Progenitor cell of endocrine pancreas (in vitro differentiated cells): ENCODE measurements around the gene TSPAN4. TPM values are rescaled to one million over a fixed set of nuclear protein-coding genes. Genes with fewer than 3 reads are reported as not detected.

Experiments used
- DNase-seq: peaks from one replicate; pipeline ENCODE4 v3.0.0; 2021; ENCODE audit warnings: low spot score; ENCODE audit not compliant: unreplicated experiment
- H3K27ac Mint-ChIP-seq: 2 replicates; pipeline ENCODE4 v1.8.0; 2021; ENCODE audit warnings: mild to moderate bottlenecking, moderate library complexity, mixed read lengths
- H3K27me3 Mint-ChIP-seq: 2 replicates; pipeline ENCODE4 v1.8.0; 2021; ENCODE audit warnings: mixed read lengths
- H3K36me3 Mint-ChIP-seq: 2 replicates; pipeline ENCODE4 v1.8.0; 2022; ENCODE audit warnings: mixed read lengths; ENCODE audit not compliant: insufficient read depth
- H3K4me1 Mint-ChIP-seq: 2 replicates; pipeline ENCODE4 v1.8.0; 2021; ENCODE audit warnings: low read depth, mixed read lengths
- H3K4me3 Mint-ChIP-seq: 2 replicates; pipeline ENCODE4 v1.8.0; 2021; ENCODE audit warnings: low read depth, mild to moderate bottlenecking, moderate library complexity, mixed read lengths
- H3K9me3 Mint-ChIP-seq: 2 replicates; pipeline ENCODE4 v1.8.0; 2021; ENCODE audit warnings: low read depth, mixed read lengths
- total RNA-seq: library from RNA; stranded (reverse); gene quantifications from 2 replicates; pipeline ENCODE4 v1.2.1, GENCODE V29; 2021
- TF ChIP-seq, protein P1 (sequence below): fragments of 200-600 bp; sonication (generic); IDR thresholded peaks from one replicate; pipeline ENCODE4 v1.5.0; 2021; ENCODE audit warnings: antibody characterized with exemption, mild to moderate bottlenecking; ENCODE audit not compliant: unreplicated experiment

Gene TSPAN4
- total RNA-seq, 1 donor from 2014 or later = 24.9 TPM

DNA sequence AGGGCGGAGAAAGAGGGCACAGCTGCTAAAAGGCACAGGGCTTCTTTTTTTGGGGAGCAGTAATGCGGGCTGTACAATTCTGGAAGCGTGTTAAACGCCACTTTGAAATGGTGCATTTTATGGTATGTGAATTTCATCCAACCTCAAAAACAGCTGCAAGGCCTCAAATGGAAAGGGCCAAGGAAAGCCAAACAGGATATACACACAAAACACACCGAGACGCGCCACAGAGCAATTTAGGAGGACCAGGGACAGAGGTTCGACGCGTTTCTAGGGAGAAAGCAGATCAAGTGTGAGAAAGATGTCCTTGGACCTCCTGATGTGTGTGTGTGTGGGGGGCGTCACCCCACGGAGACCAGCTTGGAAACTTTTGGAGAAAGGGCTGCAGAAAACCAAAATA lies 31.1 kb downstream of the TSPAN4 start:
- no peaks in the 10 kb centered on the region for H3K4me1 Mint-ChIP-seq
- no peaks in the 10 kb centered on the region for H3K27me3 Mint-ChIP-seq
- H3K27ac Mint-ChIP-seq = no peak overlapping the region
- peaks cover 6% of the 10 kb centered on the region for H3K36me3 Mint-ChIP-seq
- TF ChIP-seq, protein P1, sequence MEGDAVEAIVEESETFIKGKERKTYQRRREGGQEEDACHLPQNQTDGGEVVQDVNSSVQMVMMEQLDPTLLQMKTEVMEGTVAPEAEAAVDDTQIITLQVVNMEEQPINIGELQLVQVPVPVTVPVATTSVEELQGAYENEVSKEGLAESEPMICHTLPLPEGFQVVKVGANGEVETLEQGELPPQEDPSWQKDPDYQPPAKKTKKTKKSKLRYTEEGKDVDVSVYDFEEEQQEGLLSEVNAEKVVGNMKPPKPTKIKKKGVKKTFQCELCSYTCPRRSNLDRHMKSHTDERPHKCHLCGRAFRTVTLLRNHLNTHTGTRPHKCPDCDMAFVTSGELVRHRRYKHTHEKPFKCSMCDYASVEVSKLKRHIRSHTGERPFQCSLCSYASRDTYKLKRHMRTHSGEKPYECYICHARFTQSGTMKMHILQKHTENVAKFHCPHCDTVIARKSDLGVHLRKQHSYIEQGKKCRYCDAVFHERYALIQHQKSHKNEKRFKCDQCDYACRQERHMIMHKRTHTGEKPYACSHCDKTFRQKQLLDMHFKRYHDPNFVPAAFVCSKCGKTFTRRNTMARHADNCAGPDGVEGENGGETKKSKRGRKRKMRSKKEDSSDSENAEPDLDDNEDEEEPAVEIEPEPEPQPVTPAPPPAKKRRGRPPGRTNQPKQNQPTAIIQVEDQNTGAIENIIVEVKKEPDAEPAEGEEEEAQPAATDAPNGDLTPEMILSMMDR = no peak
- no peaks in the 10 kb centered on the region for H3K9me3 Mint-ChIP-seq
- no peak for DNase-seq
- no peak overlapping the region for H3K4me3 Mint-ChIP-seq

- H3K27me3 Mint-ChIP-seq = no peaks in the 10 kb centered on the region
- no peak overlapping the region for H3K27ac Mint-ChIP-seq
- no peaks in the 10 kb centered on the region for H3K9me3 Mint-ChIP-seq
- no peak overlapping the region for H3K4me3 Mint-ChIP-seq
- DNase-seq = no peak
- TF ChIP-seq, protein P1 = no peak
- peaks cover 8% of the 10 kb centered on the region for H3K36me3 Mint-ChIP-seq
- H3K4me1 Mint-ChIP-seq = no peaks in the 10 kb centered on the region
Measured at GRCh38 chr11:875203-875602, 32.6 kb downstream of the TSPAN4 start.

GRCh38 chr11:875769-876301 lies 33.2 kb downstream of the TSPAN4 start:
- no peaks in the 10 kb centered on the region for H3K9me3 Mint-ChIP-seq
- no peaks in the 10 kb centered on the region for H3K4me1 Mint-ChIP-seq
- peak overlapping the region; percentile 80 for H3K27ac Mint-ChIP-seq
- TF ChIP-seq, protein P1 = no peak
- no peak overlapping the region for H3K4me3 Mint-ChIP-seq
- peaks cover 10% of the 10 kb centered on the region for H3K36me3 Mint-ChIP-seq
- no peaks in the 10 kb centered on the region for H3K27me3 Mint-ChIP-seq
- DNase-seq = no peak

DNA sequence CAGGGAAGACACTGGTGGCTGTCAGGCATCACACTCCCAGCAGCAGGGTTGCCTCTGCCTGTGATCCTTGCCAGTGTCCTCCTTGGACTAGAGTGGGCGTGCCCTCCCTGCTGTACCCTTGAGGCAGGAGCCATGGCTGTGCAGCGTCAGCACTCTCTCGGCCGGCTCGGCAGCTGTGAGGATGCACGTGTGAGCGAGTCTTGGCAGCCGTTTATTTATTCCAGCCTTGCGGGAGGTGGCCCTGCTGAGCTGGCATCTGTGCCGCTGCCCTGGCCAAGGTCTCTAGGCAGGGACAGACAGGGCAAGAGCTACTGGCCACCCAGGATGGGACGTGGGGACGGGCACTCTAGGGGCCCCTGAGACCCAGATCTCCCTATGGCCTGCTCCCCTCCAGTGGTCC lies 33.9 kb downstream of the TSPAN4 start:
- H3K27me3 Mint-ChIP-seq = no peaks in the 10 kb centered on the region
- no peak overlapping the region for H3K27ac Mint-ChIP-seq
- no peaks in the 10 kb centered on the region for H3K9me3 Mint-ChIP-seq
- no peak for DNase-seq
- no peaks in the 10 kb centered on the region for H3K4me1 Mint-ChIP-seq
- no peak overlapping the region for H3K4me3 Mint-ChIP-seq
- peaks cover 10% of the 10 kb centered on the region for H3K36me3 Mint-ChIP-seq
- TF ChIP-seq, protein P1 = no peak

DNA sequence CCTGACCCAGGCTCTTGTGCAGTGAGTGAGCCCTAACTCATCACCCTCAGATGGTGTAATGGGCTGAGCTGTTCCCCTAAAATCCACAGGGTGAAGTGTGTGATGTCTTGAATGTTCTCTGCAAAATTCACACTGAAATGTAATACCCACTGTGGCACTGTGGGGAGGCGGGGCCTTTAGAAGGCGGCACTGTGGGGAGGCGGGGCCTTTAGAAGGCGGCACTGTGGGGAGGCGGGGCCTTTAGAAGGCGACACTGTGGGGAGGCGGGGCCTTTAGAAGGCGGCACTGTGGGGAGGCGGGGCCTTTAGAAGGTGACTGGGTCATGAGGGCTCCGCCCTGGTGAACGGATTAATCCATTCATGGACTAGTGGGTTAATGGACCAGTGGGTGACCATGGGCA lies 34.9 kb downstream of the TSPAN4 start:
- Mint-ChIP-seq H3K27me3 (no peaks in the 10 kb centered on the region), H3K27ac (no peak overlapping the region), H3K36me3 (peaks cover 14% of the 10 kb centered on the region), H3K4me3 (no peak overlapping the region), H3K4me1 (no peaks in the 10 kb centered on the region), H3K9me3 (no peaks in the 10 kb centered on the region)
- TF ChIP-seq, protein P1 = no peak
- no peak for DNase-seq
